Type B pancreatic cell (in vitro differentiated cells): ENCODE data around the gene WDR89. TPM values are rescaled to one million over a fixed set of nuclear protein-coding genes. Genes with fewer than 3 reads are reported as not detected.
"Not testable (repeated sequence)": the region's sequence is repeated elsewhere in the genome, so short reads cannot be mapped to it uniquely, and the experiment has no call there.

Source experiments
- DNase-seq: peaks from one replicate; pipeline ENCODE4 v3.0.0; 2021; ENCODE audit warnings: mixed read lengths; ENCODE audit not compliant: unreplicated experiment; ENCODE audit errors: extremely low spot score
- H3K27ac Mint-ChIP-seq: 2 replicates; pipeline ENCODE4 v1.8.0; 2021; ENCODE audit warnings: mild to moderate bottlenecking, mixed read lengths
- H3K27me3 Mint-ChIP-seq: 2 replicates; pipeline ENCODE4 v1.8.0; 2021; ENCODE audit warnings: mixed read lengths
- H3K36me3 Mint-ChIP-seq: 2 replicates; pipeline ENCODE4 v1.8.0; 2021; ENCODE audit warnings: mixed read lengths
- H3K4me1 Mint-ChIP-seq: one replicate; pipeline ENCODE4 v1.8.0; 2021; ENCODE audit warnings: mixed read lengths; ENCODE audit not compliant: unreplicated experiment
- H3K4me3 Mint-ChIP-seq: 2 replicates; pipeline ENCODE4 v1.8.0; 2021; ENCODE audit warnings: mild to moderate bottlenecking, mixed read lengths
- H3K9me3 Mint-ChIP-seq: 2 replicates; pipeline ENCODE4 v1.8.0; 2021; ENCODE audit warnings: mixed read lengths
- CTCF ChIP-seq: fragments of 200-600 bp; sonication (generic); conservative IDR thresholded peaks from 2 replicates; pipeline ENCODE4 v1.5.0; 2021; ENCODE audit warnings: antibody characterized with exemption, mild to moderate bottlenecking
- total RNA-seq: library from RNA; stranded (reverse); gene quantifications from 2 replicates; pipeline ENCODE4 v1.2.1, GENCODE V29; 2021; ENCODE audit warnings: low replicate concordance

The WDR89 gene
- total RNA-seq, 1 donor from 2014 or later, result 17.1 TPM

DNA sequence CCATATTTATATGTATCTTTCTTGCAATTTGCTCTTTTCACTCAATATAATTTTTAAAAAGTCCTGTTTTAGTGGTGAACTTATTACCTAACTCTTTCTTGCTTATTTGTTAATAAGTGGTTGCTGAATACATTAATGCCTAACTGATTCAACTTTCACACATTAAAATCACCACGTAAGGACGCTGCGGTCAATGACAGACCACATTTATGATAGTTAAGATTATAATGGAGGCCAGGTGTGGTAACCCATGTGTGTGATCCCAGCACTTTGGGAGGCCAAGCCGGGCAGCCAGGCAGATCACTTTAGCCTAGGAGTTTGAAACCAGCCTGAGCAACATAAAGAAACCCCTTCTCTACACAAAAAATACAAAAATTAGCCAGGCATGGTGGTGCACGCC, 37.0 kb downstream of the WDR89 start:
- TF ChIP-seq CTCF, result no peak
- H3K4me3 Mint-ChIP-seq, result no peak overlapping the region
- peaks cover 4% of the 10 kb centered on the region for H3K9me3 Mint-ChIP-seq
- H3K4me1 Mint-ChIP-seq, result no peaks in the 10 kb centered on the region
- H3K36me3 Mint-ChIP-seq, result peaks cover 23% of the 10 kb centered on the region
- no peak overlapping the region for H3K27ac Mint-ChIP-seq
- DNase-seq, result no peak
- H3K27me3 Mint-ChIP-seq, result no peaks in the 10 kb centered on the region

GRCh38 chr14:63603749-63604277, 37.9 kb downstream of the WDR89 start:
- Mint-ChIP-seq H3K27ac (no peak overlapping the region), H3K36me3 (peaks cover 29% of the 10 kb centered on the region), H3K4me3 (no peak overlapping the region), H3K4me1 (no peaks in the 10 kb centered on the region), H3K27me3 (no peaks in the 10 kb centered on the region), H3K9me3 (peaks cover 4% of the 10 kb centered on the region)
- no peak for DNase-seq
- TF ChIP-seq CTCF, result no peak

DNA sequence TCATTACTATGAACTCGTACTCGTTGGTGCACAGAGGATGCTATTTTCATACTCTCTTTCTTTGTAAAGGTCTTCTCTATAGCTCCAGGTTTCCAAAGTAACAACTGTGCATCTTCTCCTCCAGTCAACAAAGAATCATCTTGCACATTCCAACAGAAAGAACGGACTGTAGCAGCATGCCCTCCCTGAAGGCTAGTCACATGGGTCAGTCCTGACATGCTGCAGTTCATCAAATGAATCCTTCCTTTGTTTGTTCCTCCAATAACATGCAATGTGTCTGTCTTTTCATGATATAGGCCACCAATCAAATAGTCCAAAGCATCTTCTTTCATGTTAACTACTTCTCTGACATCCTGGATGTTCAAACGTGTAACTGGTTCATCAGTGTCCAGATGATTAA, 42.9 kb downstream of the WDR89 start:
- Mint-ChIP-seq H3K36me3 (peaks cover 60% of the 10 kb centered on the region), H3K9me3 (peaks cover 4% of the 10 kb centered on the region), H3K4me3 (no peak overlapping the region), H3K27ac (no peak overlapping the region), H3K27me3 (no peaks in the 10 kb centered on the region), H3K4me1 (no peaks in the 10 kb centered on the region)
- TF ChIP-seq CTCF, result no peak
- no peak for DNase-seq

GRCh38 chr14:63596998-63597658, 44.5 kb downstream of the WDR89 start:
- no peak overlapping the region for H3K27ac Mint-ChIP-seq
- H3K36me3 Mint-ChIP-seq, result peaks cover 50% of the 10 kb centered on the region
- TF ChIP-seq CTCF, result no peak
- H3K4me3 Mint-ChIP-seq, result no peak overlapping the region
- no peaks in the 10 kb centered on the region for H3K9me3 Mint-ChIP-seq
- H3K4me1 Mint-ChIP-seq, result no peaks in the 10 kb centered on the region
- H3K27me3 Mint-ChIP-seq, result no peaks in the 10 kb centered on the region
- no peak for DNase-seq

DNA sequence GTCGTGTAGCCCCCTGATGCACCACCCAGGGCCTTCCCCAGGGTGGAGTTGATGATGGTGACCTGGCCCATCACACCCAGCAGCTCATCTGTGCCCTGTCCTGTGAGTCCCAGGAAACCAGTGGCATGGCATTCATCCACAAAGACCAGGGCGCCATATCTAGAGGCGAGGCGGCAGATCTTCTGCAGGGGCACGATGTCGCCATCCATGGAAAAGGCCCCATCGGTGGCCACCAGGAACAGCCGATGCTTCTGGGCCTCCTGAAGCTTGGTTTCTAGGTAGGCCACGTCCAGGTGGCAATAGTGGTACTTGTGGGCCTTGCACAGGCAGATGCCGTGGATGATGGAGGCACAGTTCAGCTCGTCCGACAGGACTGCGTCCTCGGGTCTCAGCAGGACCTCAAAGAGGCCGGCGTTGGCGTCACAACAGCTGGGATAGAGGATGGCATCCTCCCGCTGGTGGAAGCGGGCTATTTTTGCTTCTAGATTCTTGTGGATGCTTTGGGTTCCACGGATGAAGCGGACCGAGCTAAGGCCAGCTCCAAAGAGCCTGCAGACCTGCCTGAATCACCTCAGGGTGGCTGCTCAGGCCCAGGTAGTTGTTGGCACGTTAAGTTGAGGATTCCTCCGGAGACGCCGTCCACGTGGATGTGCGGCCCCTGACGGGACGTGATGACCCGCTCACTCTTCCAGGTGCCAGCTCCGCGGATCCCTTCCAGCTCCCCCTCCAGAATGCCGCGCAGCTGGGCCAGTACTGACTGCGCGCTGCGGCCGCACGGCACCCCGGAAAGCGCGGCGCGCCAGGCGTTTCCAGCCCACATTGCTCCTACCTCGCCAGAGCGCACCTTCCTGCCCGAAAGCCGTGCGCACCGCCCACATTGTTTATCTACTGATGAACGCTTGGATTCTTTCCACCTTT, 47.0 kb downstream of the WDR89 start:
- Mint-ChIP-seq H3K36me3 (peaks cover 39% of the 10 kb centered on the region), H3K4me3 (no peak overlapping the region)

GRCh38 chr14:63583046-63583445, 58.6 kb downstream of the WDR89 start:
- not testable (repeated sequence) for DNase-seq, H3K36me3 Mint-ChIP-seq, H3K27me3 Mint-ChIP-seq, H3K4me3 Mint-ChIP-seq, H3K9me3 Mint-ChIP-seq, H3K27ac Mint-ChIP-seq, H3K4me1 Mint-ChIP-seq

More for the DNA sequence above, 47.0 kb downstream of the WDR89 start:
- TF ChIP-seq CTCF, result no peak
- Mint-ChIP-seq H3K27ac (no peak overlapping the region), H3K27me3 (no peaks in the 10 kb centered on the region), H3K4me1 (no peaks in the 10 kb centered on the region), H3K9me3 (peaks cover 4% of the 10 kb centered on the region)
- DNase-seq, result no peak
